Astrocyte of the cerebellum (primary cell): Measurements from ENCODE around the gene CCDC91.

Source experiments
- DNase-seq: peaks from one replicate; pipeline ENCODE4 v3.0.0-alpha.2; 2011; ENCODE audit warnings: low read depth
- H3K4me3 ChIP-seq: 2 replicates; pipeline ENCODE4 v1.5.1; 2011; ENCODE audit warnings: mild to moderate bottlenecking, low read depth, low read length, moderate library complexity
- in situ Hi-C: cut with HindIII; loops from 2 replicates; pipeline ENCODE4 v1.10.0; 2017; ENCODE audit warnings: low sequenced_read_pairs
- TF ChIP-seq, protein P1 (sequence below): IDR thresholded peaks from 2 replicates; pipeline ENCODE4 v1.5.1; 2012; ENCODE audit warnings: low read length, low read depth, moderate library complexity, mild to moderate bottlenecking; ENCODE audit errors: missing control alignments

Gene CCDC91

DNA sequence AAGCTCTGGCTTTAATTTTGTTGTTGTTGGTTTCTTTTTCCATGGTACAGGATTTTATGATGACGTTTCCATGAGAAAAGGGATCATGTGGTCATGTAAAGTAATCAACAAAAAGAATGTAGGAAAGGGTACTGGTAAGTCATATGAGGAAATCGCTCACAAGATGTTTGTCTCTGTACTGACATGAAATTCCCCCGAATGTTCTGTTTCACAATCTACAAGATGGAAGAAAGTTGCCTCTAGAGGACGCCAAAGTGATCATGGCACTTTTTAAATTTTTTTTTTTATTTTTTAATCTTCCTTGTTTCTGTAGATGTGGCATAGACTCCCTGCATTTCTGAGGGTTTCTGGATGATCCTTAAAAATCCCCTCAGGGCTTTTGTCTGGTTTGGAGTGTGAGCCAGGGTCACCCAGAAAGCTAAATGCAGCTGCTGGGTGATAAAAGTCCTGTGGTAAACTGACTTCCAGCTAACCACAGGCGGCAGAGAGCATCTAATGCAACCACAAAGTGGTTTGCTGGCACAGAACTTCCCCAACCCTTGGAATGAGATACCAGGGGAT is 393.5 kb downstream of the CCDC91 start:
- in situ Hi-C loops, result no loop called here
- H3K4me3 ChIP-seq, result no peak overlapping the region
- peak; percentile 31 for DNase-seq
- TF ChIP-seq, protein P1, sequence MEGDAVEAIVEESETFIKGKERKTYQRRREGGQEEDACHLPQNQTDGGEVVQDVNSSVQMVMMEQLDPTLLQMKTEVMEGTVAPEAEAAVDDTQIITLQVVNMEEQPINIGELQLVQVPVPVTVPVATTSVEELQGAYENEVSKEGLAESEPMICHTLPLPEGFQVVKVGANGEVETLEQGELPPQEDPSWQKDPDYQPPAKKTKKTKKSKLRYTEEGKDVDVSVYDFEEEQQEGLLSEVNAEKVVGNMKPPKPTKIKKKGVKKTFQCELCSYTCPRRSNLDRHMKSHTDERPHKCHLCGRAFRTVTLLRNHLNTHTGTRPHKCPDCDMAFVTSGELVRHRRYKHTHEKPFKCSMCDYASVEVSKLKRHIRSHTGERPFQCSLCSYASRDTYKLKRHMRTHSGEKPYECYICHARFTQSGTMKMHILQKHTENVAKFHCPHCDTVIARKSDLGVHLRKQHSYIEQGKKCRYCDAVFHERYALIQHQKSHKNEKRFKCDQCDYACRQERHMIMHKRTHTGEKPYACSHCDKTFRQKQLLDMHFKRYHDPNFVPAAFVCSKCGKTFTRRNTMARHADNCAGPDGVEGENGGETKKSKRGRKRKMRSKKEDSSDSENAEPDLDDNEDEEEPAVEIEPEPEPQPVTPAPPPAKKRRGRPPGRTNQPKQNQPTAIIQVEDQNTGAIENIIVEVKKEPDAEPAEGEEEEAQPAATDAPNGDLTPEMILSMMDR, result peak; percentile 35

DNA sequence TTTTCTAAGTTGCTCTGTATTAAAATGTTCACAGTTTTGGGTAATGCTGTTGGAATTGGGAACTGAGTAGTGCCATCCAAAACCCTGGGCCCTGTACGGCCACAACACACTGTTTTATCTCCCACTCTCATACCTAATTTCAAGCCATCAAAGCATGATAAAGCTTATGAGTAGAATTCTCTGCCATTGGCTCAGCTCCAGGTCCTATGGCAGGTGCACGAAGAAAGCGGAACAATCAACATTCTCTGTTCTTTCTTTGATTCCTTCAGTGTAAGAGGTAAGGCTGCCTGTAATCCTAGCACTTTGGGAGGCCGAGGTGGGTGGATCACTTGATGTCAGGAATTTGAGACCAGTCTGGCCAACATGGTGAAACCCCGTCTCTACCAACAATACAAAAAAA is 394.9 kb downstream of the CCDC91 start:
- no peak for DNase-seq
- in situ Hi-C loops, result no loop called here
- H3K4me3 ChIP-seq, result no peak overlapping the region
- TF ChIP-seq, protein P1, result no peak

DNA sequence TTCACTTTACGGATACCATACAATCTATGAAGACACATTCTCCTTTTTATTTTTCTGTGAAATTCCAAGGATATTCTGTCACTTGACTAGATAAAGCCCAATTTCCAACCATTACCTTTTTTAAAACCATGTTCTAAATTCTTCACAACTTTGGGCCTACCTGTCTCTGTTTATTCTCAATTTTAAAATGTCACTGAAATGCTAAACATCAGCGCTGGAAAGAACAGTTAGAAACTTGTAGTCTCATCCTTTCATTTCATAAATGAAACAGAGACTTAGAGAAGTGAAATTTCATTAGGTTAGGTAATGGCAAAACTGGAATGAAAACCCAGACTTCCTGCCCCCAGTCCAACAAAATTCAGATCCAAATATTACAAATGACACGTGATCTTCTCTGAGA is 396.2 kb downstream of the CCDC91 start:
- no peak overlapping the region for H3K4me3 ChIP-seq
- in situ Hi-C loops, result no loop called here
- DNase-seq, result no peak
- TF ChIP-seq, protein P1, result no peak

DNA sequence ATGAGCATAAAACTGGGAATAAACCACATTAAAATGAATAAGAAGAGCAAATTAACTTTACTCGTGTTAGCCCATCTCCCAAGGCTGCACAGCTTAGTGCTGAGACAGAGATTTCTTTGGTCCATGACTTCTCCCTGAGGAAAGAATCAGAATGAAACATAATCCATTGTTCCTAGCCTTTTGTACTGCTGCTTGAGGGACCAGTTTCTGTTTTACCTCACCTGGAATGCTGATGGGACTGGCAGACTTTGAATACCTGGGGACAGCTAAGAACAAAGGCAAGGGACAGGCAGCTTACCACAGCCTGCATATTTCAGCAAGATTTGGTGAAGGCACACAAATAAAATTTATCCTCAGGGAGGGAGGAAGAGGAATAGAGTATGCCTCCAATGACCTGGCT is 401.6 kb downstream of the CCDC91 start:
- in situ Hi-C loops, result no loop called here

More for the DNA sequence above, 401.6 kb downstream of the CCDC91 start:
- no peak overlapping the region for H3K4me3 ChIP-seq
- DNase-seq, result no peak
- TF ChIP-seq, protein P1, result no peak
